Neural crest cell (in vitro differentiated cells): ENCODE results near the gene TULP4. TPM values are rescaled to one million over a fixed set of nuclear protein-coding genes. Genes with fewer than 3 reads are reported as not detected.

Experiments
- DNase-seq: peaks from one replicate; pipeline ENCODE4 v3.0.0; 2021; ENCODE audit warnings: low read depth, mixed read lengths, low spot score
- H3K27ac Mint-ChIP-seq: one replicate; pipeline ENCODE4 v1.8.0; 2021; ENCODE audit warnings: mild to moderate bottlenecking, mixed read lengths; ENCODE audit not compliant: unreplicated experiment
- H3K27me3 Mint-ChIP-seq: 2 replicates; pipeline ENCODE4 v1.8.0; 2021; ENCODE audit warnings: low read depth, mild to moderate bottlenecking, mixed read lengths
- H3K36me3 Mint-ChIP-seq: 2 replicates; pipeline ENCODE4 v1.8.0; 2021; ENCODE audit warnings: low read depth, mild to moderate bottlenecking, mixed read lengths
- H3K4me1 Mint-ChIP-seq: 2 replicates; pipeline ENCODE4 v1.8.0; 2021; ENCODE audit warnings: mixed read lengths
- H3K4me3 Mint-ChIP-seq: one replicate; pipeline ENCODE4 v1.8.0; 2021; ENCODE audit warnings: mild to moderate bottlenecking, mixed read lengths
- H3K9me3 Mint-ChIP-seq: 2 replicates; pipeline ENCODE4 v1.8.0; 2021; ENCODE audit warnings: mixed read lengths
- CTCF ChIP-seq: fragments of 200-600 bp; sonication (generic); conservative IDR thresholded peaks from 2 replicates; pipeline ENCODE4 v1.5.0; 2021; ENCODE audit warnings: antibody characterized with exemption, mild to moderate bottlenecking
- total RNA-seq: library from RNA; stranded (reverse); gene quantifications from 2 replicates; pipeline ENCODE4 v1.2.1, GENCODE V29; 2021

TULP4 gene
- total RNA-seq, 1 donor from 2014 or later = 115 TPM

- no peak for TF ChIP-seq CTCF
- no peaks in the 10 kb centered on the region for H3K27me3 Mint-ChIP-seq
- peaks cover 2% of the 10 kb centered on the region for H3K36me3 Mint-ChIP-seq
- H3K4me3 Mint-ChIP-seq = no peak overlapping the region
- DNase-seq = no peak
- H3K27ac Mint-ChIP-seq = no peak overlapping the region
- peaks cover 18% of the 10 kb centered on the region for H3K4me1 Mint-ChIP-seq
- no peaks in the 10 kb centered on the region for H3K9me3 Mint-ChIP-seq
Observed at GRCh38 chr6:158374020-158374419, 61.8 kb downstream of the TULP4 start.

GRCh38 chr6:158376631-158377081 is 64.4 kb downstream of the TULP4 start:
- DNase-seq = no peak
- Mint-ChIP-seq H3K27ac (no peak overlapping the region), H3K9me3 (no peaks in the 10 kb centered on the region), H3K36me3 (peaks cover 2% of the 10 kb centered on the region), H3K27me3 (no peaks in the 10 kb centered on the region), H3K4me3 (no peak overlapping the region), H3K4me1 (peaks cover 16% of the 10 kb centered on the region)
- no peak for TF ChIP-seq CTCF

GRCh38 chr6:158377860-158378259 is 65.6 kb downstream of the TULP4 start:
- DNase-seq = no peak
- H3K4me3 Mint-ChIP-seq = no peak overlapping the region
- H3K4me1 Mint-ChIP-seq = peaks cover 16% of the 10 kb centered on the region
- no peak for TF ChIP-seq CTCF
- no peaks in the 10 kb centered on the region for H3K27me3 Mint-ChIP-seq
- H3K27ac Mint-ChIP-seq = no peak overlapping the region
- peaks cover 2% of the 10 kb centered on the region for H3K36me3 Mint-ChIP-seq
- no peaks in the 10 kb centered on the region for H3K9me3 Mint-ChIP-seq

GRCh38 chr6:158379336-158379735 is 67.1 kb downstream of the TULP4 start:
- TF ChIP-seq CTCF = no peak
- Mint-ChIP-seq H3K9me3 (no peaks in the 10 kb centered on the region), H3K27me3 (no peaks in the 10 kb centered on the region), H3K4me3 (no peak overlapping the region), H3K4me1 (peaks cover 16% of the 10 kb centered on the region), H3K36me3 (peaks cover 2% of the 10 kb centered on the region), H3K27ac (no peak overlapping the region)
- no peak for DNase-seq

- Mint-ChIP-seq H3K9me3 (no peaks in the 10 kb centered on the region), H3K4me1 (peaks cover 15% of the 10 kb centered on the region), H3K27me3 (no peaks in the 10 kb centered on the region), H3K36me3 (peaks cover 4% of the 10 kb centered on the region), H3K27ac (no peak overlapping the region), H3K4me3 (no peak overlapping the region)
- TF ChIP-seq CTCF = no peak
- no peak for DNase-seq
Observed at GRCh38 chr6:158381214-158381613, 68.9 kb downstream of the TULP4 start.

- no peak for DNase-seq
- Mint-ChIP-seq H3K27me3 (no peaks in the 10 kb centered on the region), H3K4me1 (peaks cover 5% of the 10 kb centered on the region), H3K9me3 (no peaks in the 10 kb centered on the region), H3K4me3 (no peak overlapping the region), H3K27ac (no peak overlapping the region), H3K36me3 (peaks cover 4% of the 10 kb centered on the region)
- TF ChIP-seq CTCF = no peak
Observed at GRCh38 chr6:158382491-158382890, 70.2 kb downstream of the TULP4 start.
